ENCODE results near the gene AXL.
A peak's percentile ranks its signal among the peaks of the same experiment; 100 is the strongest.
"Not testable (repeated sequence)": the region's sequence is repeated elsewhere in the genome, so short reads cannot be mapped to it uniquely, and the experiment has no call there.

DNA sequence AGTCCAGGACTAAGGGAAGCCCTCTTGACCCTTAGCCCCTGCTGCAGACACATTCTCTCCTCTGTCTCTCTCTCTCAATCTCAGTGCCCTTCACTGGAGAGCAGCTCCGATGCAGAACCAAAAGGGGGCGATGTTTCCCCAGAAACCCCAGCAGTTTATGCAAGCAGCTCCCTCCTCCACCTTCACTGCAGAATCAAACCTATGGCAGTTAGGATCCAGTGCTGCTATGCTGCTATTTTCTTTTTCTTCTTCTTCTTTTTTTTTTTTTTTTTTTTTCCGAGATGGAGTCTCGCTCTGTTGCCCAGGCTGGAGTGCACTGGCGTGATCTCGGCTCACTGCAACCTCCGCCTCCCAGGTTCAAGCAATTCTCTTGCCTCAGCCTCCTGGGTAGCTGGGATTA is 14.7 kb upstream of the AXL start:
- TF ChIP-seq, protein P1, sequence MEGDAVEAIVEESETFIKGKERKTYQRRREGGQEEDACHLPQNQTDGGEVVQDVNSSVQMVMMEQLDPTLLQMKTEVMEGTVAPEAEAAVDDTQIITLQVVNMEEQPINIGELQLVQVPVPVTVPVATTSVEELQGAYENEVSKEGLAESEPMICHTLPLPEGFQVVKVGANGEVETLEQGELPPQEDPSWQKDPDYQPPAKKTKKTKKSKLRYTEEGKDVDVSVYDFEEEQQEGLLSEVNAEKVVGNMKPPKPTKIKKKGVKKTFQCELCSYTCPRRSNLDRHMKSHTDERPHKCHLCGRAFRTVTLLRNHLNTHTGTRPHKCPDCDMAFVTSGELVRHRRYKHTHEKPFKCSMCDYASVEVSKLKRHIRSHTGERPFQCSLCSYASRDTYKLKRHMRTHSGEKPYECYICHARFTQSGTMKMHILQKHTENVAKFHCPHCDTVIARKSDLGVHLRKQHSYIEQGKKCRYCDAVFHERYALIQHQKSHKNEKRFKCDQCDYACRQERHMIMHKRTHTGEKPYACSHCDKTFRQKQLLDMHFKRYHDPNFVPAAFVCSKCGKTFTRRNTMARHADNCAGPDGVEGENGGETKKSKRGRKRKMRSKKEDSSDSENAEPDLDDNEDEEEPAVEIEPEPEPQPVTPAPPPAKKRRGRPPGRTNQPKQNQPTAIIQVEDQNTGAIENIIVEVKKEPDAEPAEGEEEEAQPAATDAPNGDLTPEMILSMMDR (IDR thresholded peaks at IDR 0.05; ENCODE audit: control extremely low read depth in 1 of 3, insufficient read depth in 1 of 3, low read depth in 1 of 3, low read length in 3 of 3), result peak; percentile 85 to 96 (median 88)
- TF ChIP-seq RXRA, FOSL1 (IDR thresholded peaks at IDR 0.05; ENCODE audit: insufficient read depth, low read depth, low read length): not testable (repeated sequence)
- TF ChIP-seq RAD21 (IDR thresholded peaks at IDR 0.05 in 1 of 2, conservative IDR thresholded peaks at IDR 0.05 in 1 of 2; ENCODE audit: low read depth in 2 of 2, low read length in 2 of 2), result peak; percentile 91 to 94

Measured in H1 (cell line).